GDM1 (cell line): Measurements from ENCODE around the gene KCTD3.

Experiments
- DNase-seq: peaks from one replicate; lab custom pipeline; 2025; lab: John Stamatoyannopoulos, UW

Gene KCTD3

GRCh38 chr1:215660259-215660658, 93.2 kb downstream of the KCTD3 start:
- DNase-seq, result no peak

- no peak for DNase-seq
Measured at GRCh38 chr1:215661033-215661432, 93.9 kb downstream of the KCTD3 start.

DNA sequence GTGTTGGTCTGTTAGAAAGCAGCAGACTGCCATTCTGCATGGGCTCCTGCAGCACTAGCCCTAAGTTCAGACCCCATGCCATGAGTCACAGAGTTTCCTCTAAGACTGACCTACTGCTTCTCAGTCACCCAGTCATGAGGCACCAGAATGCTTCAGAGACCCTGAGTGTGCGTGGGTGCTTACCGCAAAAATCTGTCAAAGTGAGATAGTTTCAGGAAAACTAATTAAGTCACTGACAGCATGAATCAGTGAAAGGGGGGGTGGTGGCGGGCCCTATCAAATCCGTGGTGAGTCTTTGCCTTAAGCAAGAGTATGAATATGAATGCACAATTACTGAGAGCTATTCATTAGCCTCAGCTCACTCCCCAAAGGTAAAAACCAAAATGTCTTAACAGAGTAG, 98.1 kb downstream of the KCTD3 start:
- DNase-seq, result no peak

DNA sequence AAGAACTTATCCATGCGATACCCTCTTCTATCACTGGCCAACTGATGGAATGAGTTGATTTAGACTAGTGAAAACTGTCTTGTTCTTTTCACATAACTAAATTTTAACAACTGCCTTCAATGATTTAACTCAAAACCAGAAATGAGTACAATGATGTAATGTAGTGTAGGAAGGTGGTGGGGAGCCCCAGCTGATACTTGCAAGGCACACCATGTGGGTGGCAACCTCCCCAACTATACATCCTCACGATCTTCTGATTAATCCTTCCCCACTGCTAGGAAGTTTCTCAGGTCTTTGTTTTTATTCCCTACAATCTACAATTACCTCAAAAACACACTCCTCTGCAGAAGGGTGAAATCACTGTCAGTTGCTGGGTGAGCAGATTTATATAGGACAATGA, 100.7 kb downstream of the KCTD3 start:
- DNase-seq, result no peak

DNA sequence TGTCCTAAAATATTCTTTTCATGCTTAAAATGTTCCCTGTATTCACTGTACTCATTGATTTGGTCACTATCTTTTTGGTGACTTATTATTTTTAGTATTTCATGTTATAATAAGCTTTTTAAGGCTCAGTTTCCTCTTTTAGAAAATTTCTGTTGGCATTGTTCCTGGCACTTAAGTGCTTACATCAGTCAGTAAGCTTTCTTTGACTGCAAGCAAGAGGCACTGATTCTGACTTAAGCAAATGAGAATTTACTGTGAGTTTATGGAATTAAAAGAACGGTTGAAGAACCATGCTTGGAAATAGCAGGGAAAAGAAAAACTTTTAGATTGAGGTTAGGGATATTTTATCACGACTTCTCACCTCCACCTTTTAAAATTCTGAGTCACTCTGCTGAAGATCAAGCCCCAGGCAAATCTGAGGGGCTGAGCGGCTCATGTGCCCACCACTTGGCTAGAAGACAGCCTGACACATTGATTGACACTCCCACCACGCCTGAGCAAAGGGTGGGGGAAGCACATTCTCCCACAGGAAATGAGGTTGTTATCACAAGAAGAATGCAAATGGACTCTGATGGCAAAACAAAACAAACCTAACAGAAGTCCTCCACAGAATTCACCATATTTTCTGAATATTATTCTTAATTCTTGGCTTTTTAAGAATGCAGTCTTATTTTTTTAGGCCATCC, 102.8 kb downstream of the KCTD3 start:
- DNase-seq, result no peak
